ENCODE data around the gene KIAA1614. TPM values are rescaled to one million over a fixed set of nuclear protein-coding genes. Genes with fewer than 3 reads are reported as not detected.

The KIAA1614 gene
- total and polyA plus RNA-seq, 7 experiments from 2014 or later: 0.03 to 0.31 (median 0.14) TPM; not detected in 1

DNA sequence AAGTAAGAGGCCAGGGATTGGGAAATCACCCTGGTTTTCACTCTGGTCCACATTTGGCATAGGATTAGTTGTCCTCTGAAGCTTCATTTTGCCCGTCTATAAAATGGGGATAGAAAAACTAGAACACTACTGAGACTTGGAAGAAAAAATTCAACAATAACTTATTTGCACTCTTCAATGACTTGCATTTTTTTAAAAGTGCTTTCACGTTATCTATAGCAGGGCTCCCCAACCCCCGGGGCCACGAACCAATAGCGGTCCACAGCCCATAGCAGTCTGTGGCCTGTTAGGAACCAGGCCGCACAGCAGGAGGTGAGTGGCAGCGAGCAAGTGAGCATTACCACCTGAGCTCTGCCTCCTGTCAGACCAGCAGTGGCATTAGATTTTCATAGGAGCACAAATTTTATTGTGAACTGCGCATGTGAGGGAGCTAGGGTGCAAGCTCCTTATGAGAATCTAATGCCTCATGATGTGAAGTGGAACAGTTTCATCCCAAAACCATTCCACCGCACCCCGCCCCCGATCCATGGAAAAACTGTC lies 2.8 kb downstream of the KIAA1614 start:
- no peak for ATAC-seq
- Histone ChIP-seq H3K4me1 (ENCODE audit: control insufficient read depth in 2 of 2, insufficient read depth in 2 of 2, low read length in 2 of 2) (no peaks in the 10 kb centered on the region), H3K9me3 (ENCODE audit: control insufficient read depth in 2 of 3, low read length in 3 of 3) (no peaks in the 10 kb centered on the region), H3K4me3 (ENCODE audit: low read length) (no peak overlapping the region), H3K27me3 (ENCODE audit: control insufficient read depth in 2 of 2, insufficient read depth in 2 of 2, low read length in 2 of 2) (no peaks in the 10 kb centered on the region), H3K27ac (ENCODE audit: low read depth, low read length) (no peak overlapping the region), H3K36me3 (ENCODE audit: control insufficient read depth in 2 of 3, insufficient read depth in 3 of 3, low read length in 3 of 3) (no peaks in the 10 kb centered on the region)
- CTCF ChIA-PET: no interaction called here
- no peak for DNase-seq
- peaks cover 26 to 42% (median 38%) of the 10 kb centered on the region in 5 donors for H3K27me3 Mint-ChIP-seq
- peaks cover 0 to 13% (median 8%) of the 10 kb centered on the region in 7 donors for H3K4me1 Mint-ChIP-seq
- POLR2A ChIA-PET: no interaction called here
- peaks cover 0 to 3% (median 0%) of the 10 kb centered on the region in 5 donors for H3K36me3 Mint-ChIP-seq
- no peak overlapping the region for H3K27ac Mint-ChIP-seq
- H3K4me3 Mint-ChIP-seq: no peak overlapping the region
- H3K9me3 Mint-ChIP-seq: peaks cover 0 to 1% (median 0%) of the 10 kb centered on the region in 11 donors
- intact Hi-C loops (cut with micrococcal nuclease): no loop called here

DNA sequence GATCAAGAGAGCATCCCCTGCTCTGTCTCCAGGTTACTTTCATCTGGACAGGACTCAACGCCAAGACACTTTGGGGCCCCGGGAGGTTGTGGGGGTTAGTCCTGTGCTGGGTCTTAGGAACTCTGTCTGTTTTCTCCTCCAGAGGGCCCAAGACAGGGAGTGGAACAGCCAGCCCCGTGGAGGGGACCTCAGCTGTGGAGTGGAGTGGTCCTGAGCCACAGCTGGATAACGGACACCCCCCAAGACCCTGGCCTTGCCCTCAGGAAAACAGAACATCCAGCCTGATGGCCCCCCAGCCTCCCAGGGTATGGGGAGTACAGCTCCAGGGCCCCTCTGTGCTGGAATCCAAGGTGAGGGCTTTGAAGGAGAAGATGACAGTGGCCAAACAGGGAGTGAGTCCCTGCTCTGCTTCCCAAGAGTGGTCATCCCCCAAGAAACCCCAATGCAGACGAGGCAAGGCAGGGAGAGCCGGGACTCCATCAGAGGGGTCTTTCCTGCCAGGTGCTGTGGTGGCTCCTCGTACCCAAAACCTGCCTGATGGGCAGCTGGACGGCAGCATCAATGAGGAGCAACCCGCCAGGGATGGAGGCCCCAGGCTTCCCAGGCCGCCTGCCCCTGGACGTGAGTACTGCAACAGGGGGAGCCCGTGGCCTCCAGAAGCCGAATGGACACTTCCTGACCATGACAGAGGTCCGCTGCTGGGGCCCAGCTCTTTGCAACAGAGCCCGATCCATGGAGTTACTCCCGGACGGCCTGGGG lies 3.5 kb downstream of the KIAA1614 start:
- peaks cover 0 to 1% (median 0%) of the 10 kb centered on the region in 11 donors for H3K9me3 Mint-ChIP-seq
- intact Hi-C loops (cut with micrococcal nuclease): no loop called here
- Histone ChIP-seq H3K4me3 (ENCODE audit: low read length) (no peak overlapping the region), H3K36me3 (ENCODE audit: control insufficient read depth in 2 of 3, insufficient read depth in 3 of 3, low read length in 3 of 3) (no peaks in the 10 kb centered on the region), H3K27me3 (ENCODE audit: control insufficient read depth in 2 of 2, insufficient read depth in 2 of 2, low read length in 2 of 2) (no peaks in the 10 kb centered on the region), H3K27ac (ENCODE audit: low read depth, low read length) (no peak overlapping the region), H3K4me1 (ENCODE audit: control insufficient read depth in 2 of 2, insufficient read depth in 2 of 2, low read length in 2 of 2) (no peaks in the 10 kb centered on the region), H3K9me3 (ENCODE audit: control insufficient read depth in 2 of 3, low read length in 3 of 3) (no peaks in the 10 kb centered on the region)
- no peak overlapping the region for H3K27ac Mint-ChIP-seq
- DNase-seq (no peak), ATAC-seq (no peak)
- ChIA-PET CTCF (no interaction called here), POLR2A (no interaction called here)
- peaks cover 0 to 3% (median 0%) of the 10 kb centered on the region in 5 donors for H3K36me3 Mint-ChIP-seq
- peaks cover 0 to 13% (median 8%) of the 10 kb centered on the region in 7 donors for H3K4me1 Mint-ChIP-seq
- H3K4me3 Mint-ChIP-seq: no peak overlapping the region
- peaks cover 26 to 35% (median 31%) of the 10 kb centered on the region in 5 donors for H3K27me3 Mint-ChIP-seq

DNA sequence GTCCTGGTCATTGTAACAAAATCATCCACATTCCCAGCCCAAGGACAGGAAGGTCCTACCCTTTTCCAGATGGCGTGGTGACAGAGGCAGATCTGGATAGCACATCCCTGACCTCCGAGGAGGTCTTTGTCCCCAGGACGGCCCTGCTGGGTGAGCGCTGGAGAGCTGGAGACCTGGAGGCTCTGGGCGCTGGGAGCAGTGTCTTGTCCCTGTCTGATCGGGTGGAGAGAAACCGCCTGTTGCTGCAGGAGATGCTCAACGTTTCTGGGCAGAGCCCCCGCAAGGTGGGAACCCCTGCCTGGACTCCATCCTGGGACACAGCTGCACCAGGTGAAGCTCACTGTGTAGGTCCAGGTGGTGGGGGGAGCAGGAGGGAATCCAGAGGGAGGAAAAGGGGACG lies 4.1 kb downstream of the KIAA1614 start:
- Histone ChIP-seq H3K4me3 (ENCODE audit: low read length) (no peak overlapping the region), H3K9me3 (ENCODE audit: control insufficient read depth in 2 of 3, low read length in 3 of 3) (no peaks in the 10 kb centered on the region), H3K27me3 (ENCODE audit: control insufficient read depth in 2 of 2, insufficient read depth in 2 of 2, low read length in 2 of 2) (no peaks in the 10 kb centered on the region), H3K27ac (ENCODE audit: low read depth, low read length) (no peak overlapping the region), H3K36me3 (ENCODE audit: control insufficient read depth in 2 of 3, insufficient read depth in 3 of 3, low read length in 3 of 3) (no peaks in the 10 kb centered on the region), H3K4me1 (ENCODE audit: control insufficient read depth in 2 of 2, insufficient read depth in 2 of 2, low read length in 2 of 2) (no peaks in the 10 kb centered on the region)
- H3K4me1 Mint-ChIP-seq: peaks cover 0 to 10% (median 6%) of the 10 kb centered on the region in 7 donors
- intact Hi-C loops (cut with micrococcal nuclease): no loop called here
- H3K27me3 Mint-ChIP-seq: peaks cover 20 to 30% (median 26%) of the 10 kb centered on the region in 5 donors
- DNase-seq (no peak), ATAC-seq (no peak)
- no peak overlapping the region for H3K27ac Mint-ChIP-seq
- no peak overlapping the region for H3K4me3 Mint-ChIP-seq
- POLR2A ChIA-PET: no interaction called here
- peaks cover 0 to 1% (median 0%) of the 10 kb centered on the region in 11 donors for H3K9me3 Mint-ChIP-seq
- CTCF ChIA-PET: interaction anchor here (0.6 kb wide), 1 partner anchor 14 kb away, joined by 3 read pairs; no protein-coding TSS in a partner anchor
- peaks cover 0 to 3% (median 0%) of the 10 kb centered on the region in 5 donors for H3K36me3 Mint-ChIP-seq

DNA sequence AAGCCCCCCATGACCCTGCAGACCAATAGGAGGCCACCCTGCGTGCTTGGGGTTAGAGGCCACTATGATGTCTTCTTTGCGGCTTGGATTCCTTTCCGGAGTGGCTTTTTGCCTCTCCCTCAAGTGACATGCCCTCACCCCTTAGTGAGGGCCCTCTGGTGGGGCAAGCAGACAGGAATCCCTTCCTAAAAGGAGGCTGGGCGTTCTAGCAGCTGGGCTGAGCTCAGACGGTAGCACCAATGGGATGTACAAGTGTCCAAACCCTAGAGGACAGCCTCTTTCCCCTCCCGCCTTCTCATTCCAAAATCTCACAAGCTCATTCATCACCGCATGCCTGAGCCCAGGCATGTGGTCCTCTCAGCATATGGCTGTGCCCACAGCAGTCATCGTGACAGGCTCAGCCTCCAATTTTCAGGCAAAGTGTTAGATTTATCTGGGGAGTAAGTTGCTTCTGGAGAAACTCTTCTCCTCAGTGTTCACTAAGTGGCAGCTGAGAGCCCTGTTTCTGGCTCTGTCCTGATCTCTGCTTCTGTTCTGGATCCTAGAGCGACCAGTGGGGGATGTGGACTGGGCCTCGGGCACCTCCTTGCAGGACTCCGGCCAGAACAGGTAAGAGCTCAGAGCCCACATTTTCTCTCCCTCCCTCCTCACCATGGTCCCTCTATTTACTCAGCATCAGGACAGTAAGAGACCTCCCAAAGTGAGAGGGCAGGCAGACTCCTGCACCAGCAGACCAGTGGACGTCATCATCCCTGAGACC lies 4.8 kb downstream of the KIAA1614 start:
- DNase-seq (no peak), ATAC-seq (no peak)
- peaks cover 0 to 9% (median 5%) of the 10 kb centered on the region in 7 donors for H3K4me1 Mint-ChIP-seq
- peaks cover 17 to 26% (median 22%) of the 10 kb centered on the region in 5 donors for H3K27me3 Mint-ChIP-seq
- intact Hi-C loops (cut with micrococcal nuclease): no loop called here
- Histone ChIP-seq H3K27ac (ENCODE audit: low read depth, low read length) (no peak overlapping the region), H3K9me3 (ENCODE audit: control insufficient read depth in 2 of 3, low read length in 3 of 3) (no peaks in the 10 kb centered on the region), H3K4me3 (ENCODE audit: low read length) (no peak overlapping the region), H3K27me3 (ENCODE audit: control insufficient read depth in 2 of 2, insufficient read depth in 2 of 2, low read length in 2 of 2) (no peaks in the 10 kb centered on the region), H3K4me1 (ENCODE audit: control insufficient read depth in 2 of 2, insufficient read depth in 2 of 2, low read length in 2 of 2) (no peaks in the 10 kb centered on the region), H3K36me3 (ENCODE audit: control insufficient read depth in 2 of 3, insufficient read depth in 3 of 3, low read length in 3 of 3) (no peaks in the 10 kb centered on the region)
- H3K27ac Mint-ChIP-seq: no peak overlapping the region
- no peak overlapping the region for H3K4me3 Mint-ChIP-seq
- ChIA-PET CTCF (interaction anchor here (0.6 kb wide), 1 partner anchor 15 kb away, joined by 3 read pairs; no protein-coding TSS in a partner anchor), POLR2A (no interaction called here)
- peaks cover 0 to 1% (median 0%) of the 10 kb centered on the region in 11 donors for H3K9me3 Mint-ChIP-seq
- peaks cover 0 to 3% (median 0%) of the 10 kb centered on the region in 5 donors for H3K36me3 Mint-ChIP-seq

DNA sequence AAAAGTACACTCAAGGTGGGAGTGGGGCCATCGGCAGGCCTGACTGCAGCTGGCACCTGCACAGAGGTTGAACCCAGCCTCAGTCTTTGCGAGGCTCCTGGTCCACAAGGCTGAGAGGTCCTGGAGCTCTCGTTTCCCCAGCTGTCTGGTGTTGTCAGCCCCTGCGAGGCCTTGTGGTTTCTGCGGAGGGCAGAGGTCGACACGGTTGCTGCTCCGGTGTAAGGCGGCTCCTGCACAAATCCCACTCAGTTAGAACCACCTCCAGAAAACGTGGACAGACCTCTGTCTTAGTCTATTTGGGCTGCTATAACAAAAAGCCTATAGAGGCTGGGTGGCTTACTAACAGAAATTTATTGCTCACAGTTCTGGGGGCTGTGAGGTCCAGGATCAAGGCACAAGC lies 5.8 kb downstream of the KIAA1614 start:
- Mint-ChIP-seq H3K27me3 (peaks cover 15 to 23% (median 19%) of the 10 kb centered on the region in 5 donors), H3K4me3 (no peak overlapping the region), H3K27ac (no peak overlapping the region), H3K4me1 (peaks cover 0 to 7% (median 3%) of the 10 kb centered on the region in 7 donors), H3K36me3 (peaks cover 0 to 3% (median 0%) of the 10 kb centered on the region in 5 donors), H3K9me3 (peaks cover 0 to 1% (median 0%) of the 10 kb centered on the region in 11 donors)
- intact Hi-C loops (cut with micrococcal nuclease): no loop called here
- H3K4me1 ChIP-seq (ENCODE audit: control insufficient read depth in 2 of 2, insufficient read depth in 2 of 2, low read length in 2 of 2): no peaks in the 10 kb centered on the region
- H3K27ac ChIP-seq (ENCODE audit: low read depth, low read length): no peak overlapping the region
- DNase-seq: no peak
- H3K4me3 ChIP-seq (ENCODE audit: low read length): no peak overlapping the region
- no peak for ATAC-seq
- no peaks in the 10 kb centered on the region for H3K36me3 ChIP-seq (ENCODE audit: control insufficient read depth in 2 of 3, insufficient read depth in 3 of 3, low read length in 3 of 3)
- H3K27me3 ChIP-seq (ENCODE audit: control insufficient read depth in 2 of 2, insufficient read depth in 2 of 2, low read length in 2 of 2): no peaks in the 10 kb centered on the region
- ChIA-PET CTCF (no interaction called here), POLR2A (no interaction called here)
- H3K9me3 ChIP-seq (ENCODE audit: control insufficient read depth in 2 of 3, low read length in 3 of 3): no peaks in the 10 kb centered on the region

DNA sequence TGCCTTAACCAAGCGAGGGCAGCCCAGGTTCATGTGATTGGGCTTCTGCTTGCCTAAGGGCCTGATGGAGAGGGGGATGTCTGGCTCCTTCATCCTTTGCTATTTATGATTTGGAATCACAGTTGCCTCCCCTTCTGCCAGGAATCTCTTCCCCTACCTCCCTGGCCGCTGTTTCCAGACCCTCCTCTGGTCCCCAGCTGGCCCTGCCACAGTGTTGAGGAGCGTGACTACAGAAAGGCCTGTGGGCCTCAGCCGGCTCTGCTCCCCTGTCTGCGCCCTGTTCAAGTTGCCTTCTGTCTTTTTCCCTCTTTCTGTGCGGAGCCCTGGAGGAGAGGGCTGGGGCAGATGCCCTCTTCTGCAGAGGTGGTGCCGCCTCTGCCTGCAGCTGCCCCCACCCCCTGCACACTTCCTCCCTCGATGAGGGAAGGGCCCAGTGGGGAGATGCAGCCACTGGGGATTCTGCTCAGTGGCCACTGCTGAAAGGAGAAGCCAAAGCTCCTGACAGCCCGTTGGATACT lies 6.5 kb downstream of the KIAA1614 start:
- H3K9me3 ChIP-seq (ENCODE audit: control insufficient read depth in 2 of 3, low read length in 3 of 3): no peaks in the 10 kb centered on the region
- no peak for DNase-seq
- peak overlapping the region in 1 of 10 donors; percentile 19 for H3K4me3 Mint-ChIP-seq
- H3K36me3 Mint-ChIP-seq: no peaks in the 10 kb centered on the region
- H3K27ac ChIP-seq (ENCODE audit: low read depth, low read length): no peak overlapping the region
- ChIA-PET CTCF (no interaction called here), POLR2A (no interaction called here)
- H3K27ac Mint-ChIP-seq: no peak overlapping the region
- intact Hi-C loops (cut with micrococcal nuclease): no loop called here
- H3K27me3 ChIP-seq (ENCODE audit: control insufficient read depth in 2 of 2, insufficient read depth in 2 of 2, low read length in 2 of 2): no peaks in the 10 kb centered on the region
- no peaks in the 10 kb centered on the region for H3K4me1 Mint-ChIP-seq
- H3K4me3 ChIP-seq (ENCODE audit: low read length): no peak overlapping the region
- no peaks in the 10 kb centered on the region for H3K36me3 ChIP-seq (ENCODE audit: control insufficient read depth in 2 of 3, insufficient read depth in 3 of 3, low read length in 3 of 3)
- H3K27me3 Mint-ChIP-seq: peaks cover 8 to 20% (median 12%) of the 10 kb centered on the region in 5 donors
- H3K4me1 ChIP-seq (ENCODE audit: control insufficient read depth in 2 of 2, insufficient read depth in 2 of 2, low read length in 2 of 2): no peaks in the 10 kb centered on the region
- ATAC-seq: no peak
- H3K9me3 Mint-ChIP-seq: no peaks in the 10 kb centered on the region

Measured in naive thymus-derived CD4-positive, alpha-beta T cell (primary cell).